GM18907 (cell line): ENCODE measurements around the gene PTPRO.

Experiments
- ATAC-seq: cut with Tn5 transposase; IDR thresholded peaks from one replicate; pipeline ENCODE4 v1.9.1; 2021; ENCODE audit warnings: mild to moderate bottlenecking, moderate library complexity; ENCODE audit not compliant: unreplicated experiment

Gene PTPRO

DNA sequence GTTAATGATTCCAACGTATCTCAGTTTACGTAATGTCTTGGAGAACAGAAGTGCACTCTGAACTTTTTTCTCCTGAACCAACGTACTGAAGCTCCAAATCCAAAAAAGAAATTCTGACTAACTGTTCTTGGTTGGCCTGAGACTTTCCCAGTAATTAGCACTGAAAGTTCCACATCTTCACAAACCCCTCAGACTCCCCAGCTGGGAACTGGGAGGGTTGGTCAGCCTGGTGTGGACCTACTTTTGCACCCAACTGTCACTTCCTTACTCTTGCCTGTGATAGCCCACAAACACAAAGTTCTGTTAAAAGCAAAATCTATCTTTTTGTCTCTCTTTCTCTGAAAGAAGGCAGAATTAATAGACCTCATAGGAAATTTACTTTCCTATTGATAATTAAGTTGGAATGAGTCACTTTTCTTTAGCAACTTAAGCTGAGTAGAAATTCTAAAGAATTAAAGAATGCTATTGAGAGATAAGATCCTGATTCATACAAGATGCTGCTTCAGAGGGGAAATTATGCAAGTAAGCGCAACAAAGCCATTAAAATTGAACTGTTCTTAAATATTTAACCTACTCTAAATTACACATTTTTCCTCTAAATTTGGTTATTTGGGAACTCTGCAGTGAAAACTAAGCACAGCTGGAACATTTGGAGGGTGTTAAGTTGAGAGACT is 311.8 kb downstream of the PTPRO start:
- ATAC-seq, result no peak

DNA sequence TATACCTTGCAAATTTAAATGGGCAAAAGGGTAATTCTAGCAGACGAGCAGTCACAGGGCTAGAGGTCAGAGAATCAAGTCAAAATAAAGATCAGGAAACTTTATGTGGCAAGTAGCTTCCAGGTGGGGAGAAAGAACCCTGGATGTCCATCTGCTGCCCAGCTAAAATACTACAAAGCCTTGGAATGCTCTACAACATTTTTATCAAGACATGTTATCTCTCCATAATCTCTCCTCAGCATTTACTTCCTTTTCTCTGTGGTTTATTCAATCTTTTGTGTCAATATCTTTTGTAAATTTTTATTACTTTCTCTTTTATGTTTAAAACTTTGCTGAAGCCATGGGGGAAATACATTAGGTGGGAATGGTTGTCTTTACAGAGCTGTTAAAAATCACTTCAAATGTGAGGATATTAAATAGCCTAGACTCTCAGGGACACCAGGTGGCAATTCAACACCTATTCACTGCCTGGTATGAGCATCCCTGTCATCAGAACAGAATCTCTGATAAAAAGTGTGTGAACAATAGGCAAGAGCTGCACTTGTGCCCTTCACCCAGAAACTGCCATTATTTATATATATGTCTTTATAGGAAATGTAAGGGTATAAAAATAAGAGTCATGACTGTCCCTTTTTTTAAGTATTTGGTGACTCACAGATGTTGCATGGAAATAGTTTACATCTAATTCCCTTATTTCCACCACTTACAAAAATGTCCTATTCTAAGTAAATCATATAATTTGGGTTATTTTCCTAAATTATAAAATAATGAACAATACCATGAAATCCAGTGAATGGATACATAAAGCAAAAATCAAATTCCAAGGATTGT is 314.0 kb downstream of the PTPRO start:
- no peak for ATAC-seq

DNA sequence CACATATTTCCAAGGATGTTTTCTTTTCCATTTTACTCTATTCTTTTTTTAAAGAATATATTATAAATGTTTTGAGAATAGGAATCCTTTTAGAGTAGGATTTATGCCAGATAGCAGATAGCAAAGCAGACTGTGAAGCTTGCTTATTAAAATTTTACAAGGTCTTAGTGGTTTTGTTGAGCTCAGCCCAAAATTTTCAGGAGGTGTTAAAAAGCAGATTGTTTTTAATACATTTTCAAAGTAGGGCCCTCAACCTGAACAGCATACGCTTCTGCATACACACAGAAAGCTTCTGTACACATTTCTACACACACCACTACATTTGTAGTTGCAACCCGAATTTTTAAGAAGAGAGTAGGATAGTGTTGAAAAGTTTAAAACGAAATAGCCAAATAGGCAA is 315.9 kb downstream of the PTPRO start:
- ATAC-seq, result no peak

DNA sequence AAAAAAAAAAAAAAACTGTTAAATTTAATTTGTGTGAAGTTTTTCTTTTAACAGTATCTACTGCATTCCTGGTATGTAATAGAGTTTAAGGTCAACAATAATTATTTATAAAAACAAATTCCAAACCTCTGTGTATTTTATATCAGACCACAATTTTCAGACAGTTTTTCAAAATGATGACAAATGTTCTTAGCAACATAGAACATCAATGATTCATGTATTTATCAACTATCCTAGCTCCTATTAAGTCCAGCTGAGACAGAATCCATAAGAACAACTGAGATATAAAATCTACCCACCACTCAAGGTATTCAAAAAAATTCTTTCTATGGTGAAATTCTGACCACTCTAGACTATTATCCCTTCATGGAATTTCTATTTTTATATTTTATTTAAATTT is 322.4 kb downstream of the PTPRO start:
- ATAC-seq, result no peak

DNA sequence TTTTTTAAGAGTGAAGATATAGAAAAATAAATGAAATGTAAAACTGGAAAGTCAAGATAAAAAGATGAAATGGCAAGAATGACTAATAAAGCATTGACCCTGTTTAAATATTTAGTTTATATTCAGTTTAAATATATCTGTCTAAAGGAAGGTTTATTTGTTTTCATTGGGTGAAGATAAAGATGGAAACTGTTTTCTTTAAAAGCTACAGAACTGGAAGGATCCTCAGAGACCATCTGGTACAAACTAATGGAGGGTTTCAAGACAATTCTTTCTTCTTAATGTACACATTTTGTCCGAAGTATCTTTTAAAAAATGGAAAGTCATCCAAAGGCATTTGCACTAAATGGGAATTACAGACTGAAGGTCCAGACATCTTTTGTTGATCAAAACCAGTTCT is 324.3 kb downstream of the PTPRO start:
- no peak for ATAC-seq
